GM19372 (cell line): ENCODE data around the gene CUBN.
"Not testable (repeated sequence)": the region's sequence is repeated elsewhere in the genome, so short reads cannot be mapped to it uniquely, and the experiment has no call there.

Experiments
- ATAC-seq: cut with Tn5 transposase; IDR thresholded peaks from one replicate; pipeline ENCODE4 v1.9.1; 2021; ENCODE audit warnings: mild to moderate bottlenecking, low read depth, moderate library complexity; ENCODE audit not compliant: unreplicated experiment

Gene CUBN

DNA sequence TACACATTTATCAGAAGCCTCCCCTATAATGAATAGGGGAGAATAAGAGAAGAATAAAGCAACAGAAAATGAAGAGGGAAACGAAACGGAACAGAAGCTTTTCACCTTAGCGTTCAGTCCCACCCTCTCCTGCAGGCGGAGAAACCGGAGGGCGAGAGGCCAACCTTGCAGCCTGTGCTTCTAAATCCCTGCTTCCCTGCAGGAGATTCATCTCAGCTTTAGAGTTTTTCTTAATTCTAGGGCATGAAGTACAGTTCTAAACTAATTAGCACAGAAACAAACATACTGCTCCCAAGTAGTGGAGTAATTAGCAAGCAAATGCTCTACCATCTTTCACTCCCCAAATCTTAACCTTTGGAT is 107.2 kb downstream of the CUBN start:
- ATAC-seq = no peak

DNA sequence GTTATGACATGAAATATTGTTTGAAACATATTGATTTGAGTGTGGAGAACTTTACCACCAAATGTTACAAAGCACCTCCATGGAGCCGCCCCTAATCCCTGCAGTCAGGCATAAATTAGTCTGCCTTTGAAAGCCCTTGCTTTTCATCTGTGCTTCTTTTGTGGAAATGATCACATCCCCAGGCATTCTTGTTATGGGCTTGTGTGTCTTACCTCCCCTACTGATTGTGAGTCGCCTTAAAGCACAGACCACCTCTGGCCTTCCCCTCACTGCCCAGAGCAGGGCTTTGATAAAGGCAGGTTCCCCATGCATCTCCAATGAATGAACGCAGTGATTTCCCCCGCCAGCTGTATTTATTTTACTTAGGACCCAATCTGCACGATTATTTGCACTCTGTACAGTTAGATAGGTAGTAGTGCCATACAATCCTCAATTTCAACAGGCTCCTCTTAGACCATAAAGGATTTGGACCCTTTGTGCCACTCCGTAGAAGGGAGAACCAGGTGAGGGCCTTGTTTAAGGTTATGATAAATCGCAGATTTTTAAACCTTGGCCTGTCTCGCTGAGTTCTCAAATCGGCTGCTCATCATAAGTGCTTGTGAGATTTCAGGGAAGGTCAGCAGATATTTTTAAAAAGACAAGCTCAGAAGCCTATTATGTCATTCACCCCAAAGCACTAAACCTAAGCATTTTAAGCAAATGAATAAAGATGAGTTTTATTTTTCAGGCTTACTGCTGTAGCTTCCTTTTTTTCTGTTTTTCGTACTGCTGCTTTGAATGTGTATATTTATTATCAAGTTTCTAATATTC is 107.8 kb downstream of the CUBN start:
- ATAC-seq = no peak

DNA sequence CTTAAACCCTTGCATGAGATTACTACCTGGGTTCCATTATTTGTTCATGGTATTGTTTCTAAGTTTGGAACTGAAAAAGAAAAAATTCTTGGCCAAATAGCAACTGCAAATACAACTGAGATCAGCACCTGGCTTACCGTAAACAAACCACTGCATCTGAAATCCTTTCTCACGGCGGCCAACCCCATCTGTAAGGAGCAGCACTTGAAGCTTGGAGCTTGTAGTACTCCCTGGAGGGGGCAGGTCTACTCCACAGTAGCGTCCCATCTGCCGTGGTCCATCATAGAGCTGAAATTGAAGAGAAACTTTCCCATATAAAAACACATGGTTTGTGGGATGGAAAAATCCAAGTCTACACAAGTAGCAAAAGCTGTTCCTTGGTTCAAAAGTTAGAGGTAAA is 109.9 kb downstream of the CUBN start:
- no peak for ATAC-seq

DNA sequence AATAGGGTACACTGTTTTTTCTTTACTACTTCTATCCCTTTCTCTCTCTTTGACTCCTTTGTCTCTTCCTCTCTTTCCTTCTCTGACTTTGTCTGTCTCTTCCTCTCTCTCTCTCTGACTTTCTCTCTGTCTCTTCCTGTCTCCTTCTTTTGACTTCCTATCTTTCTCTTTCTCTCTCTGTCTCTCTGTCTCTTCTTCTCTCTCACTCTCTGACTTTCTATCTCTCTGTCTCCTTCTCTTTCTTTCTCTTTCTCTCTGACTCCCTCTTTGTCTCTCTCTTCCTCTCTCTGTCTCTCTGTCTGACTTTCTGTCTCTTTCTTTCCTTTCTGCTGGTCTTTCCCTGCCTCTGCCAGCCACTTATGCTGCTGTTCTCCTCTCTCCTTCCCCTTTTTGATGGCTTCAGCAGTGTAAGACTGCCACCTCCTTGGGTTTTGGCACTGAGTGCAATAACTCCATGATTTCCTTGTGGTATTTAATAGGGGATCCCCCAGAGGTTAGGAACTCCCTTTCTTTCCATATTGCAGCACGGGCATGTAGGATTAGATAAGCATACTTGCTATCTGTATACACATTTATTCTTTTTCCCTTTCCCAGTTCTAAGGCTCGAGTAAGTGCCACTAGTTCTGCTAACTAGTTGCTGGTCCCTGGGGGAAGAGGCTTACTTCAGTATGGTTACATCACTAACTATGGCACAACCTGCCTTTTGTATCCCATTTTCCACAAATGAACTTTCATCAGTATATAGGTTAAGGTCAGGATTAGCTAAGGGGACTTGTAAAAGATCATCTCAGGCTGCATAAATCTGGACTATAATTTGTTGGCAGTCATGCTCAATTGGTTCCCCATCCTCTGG is 116.3 kb downstream of the CUBN start:
- not testable (repeated sequence) for ATAC-seq

DNA sequence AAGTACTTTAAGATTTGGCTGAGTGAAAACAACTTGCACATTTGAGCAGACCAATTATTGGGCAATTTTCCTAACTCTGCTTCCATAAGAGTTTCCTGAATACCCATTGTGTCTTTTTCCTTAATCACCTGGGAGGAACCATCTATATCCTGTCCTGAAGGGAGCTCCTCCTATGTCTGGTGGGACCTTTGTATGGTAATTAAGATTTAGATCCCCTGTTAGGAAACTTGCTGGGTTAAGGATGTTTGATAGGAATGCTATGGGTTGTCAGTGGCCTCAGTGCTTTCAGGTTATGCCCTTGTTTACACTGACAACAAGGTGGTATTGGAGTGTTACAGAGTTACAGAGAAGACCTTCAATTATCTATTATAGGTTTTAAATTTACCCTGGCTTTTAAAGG is 116.9 kb downstream of the CUBN start:
- ATAC-seq = not testable (repeated sequence)

DNA sequence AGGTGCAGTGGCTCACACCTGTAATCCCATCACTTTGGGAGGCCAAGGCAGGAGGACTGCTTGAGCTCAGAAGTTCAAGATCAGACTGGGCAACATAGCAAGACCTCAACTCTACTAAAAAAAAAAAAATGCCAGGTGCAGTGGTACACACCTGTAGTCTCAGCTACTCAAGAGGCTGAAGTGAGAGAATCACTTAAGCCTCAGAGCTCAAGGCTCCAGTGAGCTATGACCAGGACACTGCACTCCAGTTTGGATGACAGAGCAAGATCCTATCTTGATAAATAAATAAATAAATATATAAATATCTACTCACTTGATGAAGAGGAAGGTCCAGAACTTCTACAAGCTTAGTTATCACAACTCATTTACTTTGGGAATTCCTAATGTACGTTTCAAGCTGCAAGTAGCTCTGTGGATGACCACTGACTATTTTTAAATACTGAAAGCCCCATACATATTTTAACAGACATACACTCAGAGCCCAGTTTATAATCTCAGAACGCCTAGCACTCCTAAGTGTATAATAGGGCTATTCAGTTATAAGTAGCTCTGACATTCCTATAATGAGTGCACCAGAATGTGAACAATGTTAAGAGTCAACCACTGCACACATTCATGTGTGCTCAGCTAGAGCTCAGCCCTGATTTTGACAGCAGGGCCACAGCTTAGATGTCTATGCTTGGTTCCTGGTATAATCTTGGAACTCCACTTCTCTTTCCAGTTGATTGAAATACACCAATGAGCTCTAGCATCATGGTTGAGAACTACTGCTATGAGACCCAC is 119.1 kb downstream of the CUBN start:
- ATAC-seq = no peak

DNA sequence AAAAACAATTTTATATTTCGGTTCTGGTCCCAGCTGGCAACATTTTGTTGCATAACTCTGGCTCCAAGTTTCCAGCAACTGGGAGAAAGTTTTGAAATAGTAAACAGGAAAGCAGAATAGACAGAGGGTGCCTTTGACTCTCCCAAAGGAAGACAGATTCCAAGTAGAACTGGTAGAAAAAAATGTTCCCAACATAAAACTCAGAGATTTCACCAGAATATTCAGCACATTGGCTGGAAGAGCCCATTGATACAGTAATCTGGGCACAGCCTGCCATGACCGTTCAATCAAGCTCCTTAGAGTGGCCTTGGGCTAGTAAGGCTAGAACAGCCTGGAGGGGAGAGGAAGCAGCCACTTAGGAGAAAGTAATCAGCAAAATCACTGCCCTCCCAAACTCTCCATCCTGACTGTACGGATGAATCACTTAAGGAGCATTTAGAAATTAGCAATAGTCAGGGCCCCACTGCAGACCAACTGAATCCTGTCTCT is 120.4 kb downstream of the CUBN start:
- ATAC-seq = no peak

DNA sequence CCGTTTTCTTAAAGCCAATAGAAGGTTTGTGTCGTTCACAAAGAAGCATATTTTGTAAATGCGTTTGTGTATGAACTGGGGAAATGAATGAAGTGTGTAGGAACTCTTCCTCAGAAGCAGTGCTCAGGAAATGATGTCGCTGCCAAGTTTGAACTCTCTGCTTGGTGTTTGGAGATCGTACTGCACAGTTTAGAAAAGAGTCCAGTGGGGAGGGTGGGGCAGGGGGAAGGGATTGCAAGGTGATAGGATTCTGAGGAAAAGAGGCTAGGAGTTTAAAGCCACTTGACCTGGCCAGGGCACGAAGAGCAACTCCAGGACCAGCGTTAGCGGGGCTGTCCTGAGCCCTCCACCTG is 122.2 kb downstream of the CUBN start:
- ATAC-seq = no peak

DNA sequence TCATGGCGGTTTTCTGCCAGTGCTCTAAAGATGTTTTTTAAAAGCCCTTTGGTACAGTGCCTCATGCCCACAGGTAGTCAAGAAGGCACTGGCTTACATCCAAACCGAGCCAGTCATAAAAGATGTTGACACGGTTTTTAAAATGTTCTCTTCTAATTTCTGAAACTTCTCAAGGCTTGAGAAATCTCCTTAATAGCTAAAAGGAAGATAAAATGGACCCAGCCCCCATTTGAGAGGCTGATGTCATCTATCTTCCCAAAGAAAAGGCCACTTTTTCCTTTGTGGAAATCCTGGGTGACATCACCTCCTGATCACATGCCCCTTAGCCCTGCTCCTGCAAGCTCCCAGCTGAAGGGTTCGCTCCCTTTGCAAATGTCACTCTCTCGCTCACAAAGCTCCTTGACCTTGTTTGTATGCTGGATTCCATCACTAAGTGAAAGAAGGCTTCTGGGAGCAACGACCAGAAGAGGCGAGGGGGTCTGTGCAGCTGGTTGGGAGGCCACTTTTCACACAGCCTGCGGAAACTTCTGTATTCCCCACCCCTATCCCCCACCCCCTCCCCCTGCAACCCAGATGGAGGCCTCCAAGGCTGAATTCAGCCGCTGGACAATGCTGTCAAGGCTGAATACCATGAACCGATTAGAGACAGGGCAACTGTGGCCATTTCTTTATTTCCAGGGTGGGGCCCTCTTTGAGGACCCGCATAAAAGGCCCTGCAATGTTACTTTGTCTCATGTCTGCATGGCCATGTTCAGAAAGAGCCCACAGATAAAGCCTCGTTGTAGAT is 122.8 kb downstream of the CUBN start:
- ATAC-seq = no peak

DNA sequence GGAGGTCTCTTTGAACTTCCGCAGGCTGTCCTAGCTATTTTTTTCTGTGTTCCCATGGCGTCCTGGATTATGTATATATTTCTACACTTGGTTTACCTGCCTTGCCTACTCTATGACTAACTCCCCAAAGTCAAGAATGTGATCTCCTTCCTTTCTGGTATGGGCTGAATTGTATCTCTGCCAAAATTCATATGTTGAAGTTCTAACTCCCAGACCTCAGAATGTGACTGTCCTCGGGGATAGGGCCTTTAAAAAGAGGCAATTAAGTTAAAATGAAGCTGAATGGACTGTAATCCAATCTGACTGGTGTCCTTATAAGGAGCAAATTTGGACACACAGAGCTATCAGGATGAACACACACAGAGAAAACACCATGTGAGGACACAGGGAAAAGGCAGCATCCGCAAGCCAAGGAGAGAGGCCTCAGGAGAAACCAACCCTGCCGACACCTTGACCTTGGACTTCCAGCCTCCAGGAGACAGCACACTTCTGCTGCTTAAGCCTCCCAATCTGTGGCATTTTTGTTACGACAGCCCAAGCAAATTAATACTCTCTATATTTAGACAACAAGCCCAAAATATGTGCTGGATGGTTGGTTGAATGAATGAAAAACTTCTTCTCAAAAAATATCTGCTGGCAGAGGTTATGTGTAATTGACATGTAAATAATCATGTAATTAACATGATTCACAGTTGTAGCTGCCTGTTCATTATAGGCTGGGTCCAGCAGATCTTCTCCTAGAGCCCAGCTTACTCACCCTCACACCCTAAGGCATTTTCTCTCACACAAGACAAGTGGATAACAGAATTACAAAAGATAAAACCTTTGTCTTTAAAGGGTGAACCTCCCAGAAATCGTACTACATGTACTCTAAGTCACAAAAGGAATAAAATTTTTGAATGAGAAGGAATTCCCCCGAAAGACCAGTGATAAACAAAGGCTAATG is 123.7 kb downstream of the CUBN start:
- ATAC-seq = no peak

DNA sequence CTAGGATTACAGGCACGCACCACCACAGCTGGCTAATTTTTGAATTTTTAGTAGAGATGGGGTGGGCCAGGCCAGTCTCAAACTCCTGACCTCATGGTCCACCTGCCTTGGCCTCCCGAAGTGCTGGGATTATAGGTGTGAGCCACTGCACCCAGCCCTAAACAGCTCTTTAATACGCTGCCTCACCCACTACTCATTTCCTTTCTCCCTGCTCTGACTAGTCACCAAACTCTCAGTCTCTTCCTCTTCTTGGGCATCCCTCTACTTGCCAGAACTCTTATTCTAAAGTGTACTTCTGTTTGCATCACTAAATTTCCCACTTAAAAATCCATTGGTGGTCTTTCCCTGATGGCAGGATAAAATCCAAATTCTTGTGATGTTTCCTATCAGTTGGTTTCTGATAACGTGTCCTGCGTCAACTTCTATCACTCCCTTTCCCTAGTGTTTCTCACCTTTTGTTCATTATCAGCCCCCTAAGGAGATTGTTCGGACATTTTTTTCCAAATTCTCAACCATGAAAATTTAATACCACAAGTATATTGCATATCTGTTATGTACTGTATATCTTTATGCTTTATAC is 124.7 kb downstream of the CUBN start:
- ATAC-seq = no peak

DNA sequence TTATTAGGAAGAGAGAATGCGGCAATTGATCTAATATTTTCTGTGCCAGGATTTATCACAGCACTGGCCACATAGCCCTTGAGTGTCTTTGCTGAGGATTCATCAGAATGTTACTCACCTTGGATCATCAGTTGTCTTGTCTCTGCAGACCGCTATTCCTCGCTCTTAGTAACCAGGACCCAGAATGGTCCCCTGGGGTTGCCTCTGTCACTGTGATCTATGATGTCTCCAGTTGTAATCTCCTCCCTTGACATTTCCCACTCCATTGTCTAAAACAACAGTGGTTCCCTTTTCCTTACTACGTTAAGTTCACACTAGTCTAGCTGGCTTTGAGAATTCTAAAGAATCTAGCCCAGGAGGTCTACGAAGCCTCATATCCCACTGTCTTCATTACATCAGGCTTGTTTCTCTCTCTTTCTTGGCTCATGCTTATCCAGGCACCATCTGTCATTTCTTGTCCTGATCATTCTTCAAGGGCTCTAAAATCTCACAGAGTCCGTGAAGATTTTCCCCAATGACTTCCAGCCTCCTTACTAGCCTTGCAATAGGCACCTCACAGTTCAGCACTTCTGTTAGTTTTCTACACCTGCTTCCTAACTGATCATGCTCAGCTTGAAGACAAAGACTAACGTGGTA is 125.8 kb downstream of the CUBN start:
- ATAC-seq = no peak

DNA sequence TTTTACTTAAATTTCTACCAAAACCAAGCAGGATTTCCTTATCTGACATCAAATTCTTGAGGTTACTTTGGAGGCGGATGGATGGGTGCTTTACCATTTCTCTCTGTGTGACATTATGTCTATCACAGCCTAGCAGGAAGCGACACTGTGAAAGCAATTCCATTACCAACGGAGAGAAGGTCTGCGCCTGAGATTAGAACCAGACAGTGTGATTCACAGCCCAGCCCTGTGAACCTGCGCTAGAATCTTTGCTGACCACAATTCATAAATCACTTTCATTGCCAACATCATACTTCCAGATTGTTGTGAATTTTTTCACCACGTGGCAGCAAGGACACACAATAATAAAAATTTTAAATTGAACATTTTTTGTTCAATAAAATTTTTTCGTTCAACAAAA is 126.5 kb downstream of the CUBN start:
- no peak for ATAC-seq

DNA sequence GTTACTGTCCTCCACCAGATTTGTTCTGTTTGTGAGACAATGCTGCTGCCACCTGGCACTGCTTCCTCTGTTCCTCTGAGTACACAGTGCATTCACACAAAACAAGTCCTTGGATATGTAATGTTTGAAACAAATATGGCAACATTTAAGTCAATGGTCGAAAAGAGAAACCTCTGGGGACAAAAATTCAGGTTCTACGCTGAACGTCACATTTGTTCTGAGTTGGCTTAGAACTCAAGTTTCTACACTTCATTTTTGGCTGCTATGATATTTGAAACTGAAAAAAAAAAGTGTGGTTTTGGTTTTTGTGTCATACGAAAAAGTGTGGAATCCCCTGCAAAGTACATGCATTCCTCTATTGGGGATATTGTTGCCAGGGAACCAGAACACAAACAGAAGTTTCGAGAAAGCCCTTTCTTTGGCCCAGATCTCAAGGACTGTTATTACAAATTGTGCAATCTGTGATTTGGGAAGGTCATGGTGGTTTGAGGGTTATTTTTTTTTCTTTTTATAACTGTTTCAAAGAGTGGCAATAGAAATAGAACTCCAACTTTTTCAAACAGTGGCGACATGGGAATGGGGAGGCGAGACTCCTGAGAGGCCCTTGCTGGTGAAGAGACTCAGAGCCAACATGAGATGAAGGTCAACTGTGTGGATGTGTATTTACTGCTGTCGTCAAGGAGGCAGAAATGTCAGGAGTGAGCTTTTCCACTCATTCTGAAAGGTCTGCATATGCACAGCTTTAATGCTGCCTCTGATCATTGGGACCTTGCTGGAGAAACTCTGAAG is 127.5 kb downstream of the CUBN start:
- no peak for ATAC-seq

DNA sequence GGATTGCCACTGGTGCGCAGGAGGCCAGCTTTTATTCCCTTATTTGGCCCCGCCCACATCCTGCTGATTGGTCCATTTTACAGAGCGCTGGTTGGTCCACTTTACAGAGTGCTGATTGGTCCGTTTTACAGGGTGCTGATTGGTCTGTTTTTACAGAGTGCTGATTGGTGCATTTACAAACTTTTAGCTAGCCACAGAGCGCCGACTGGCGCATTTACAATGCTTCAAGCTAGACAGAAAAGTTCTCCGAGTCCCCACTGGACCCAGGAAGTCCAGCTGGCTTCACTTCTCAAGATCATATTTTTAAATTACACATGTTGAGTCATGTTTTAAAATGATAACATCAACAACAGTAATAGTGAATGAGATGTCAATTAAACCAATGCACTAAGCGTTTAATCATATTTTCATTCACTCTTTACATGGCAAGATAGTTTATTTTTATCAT is 128.3 kb downstream of the CUBN start:
- no peak for ATAC-seq

DNA sequence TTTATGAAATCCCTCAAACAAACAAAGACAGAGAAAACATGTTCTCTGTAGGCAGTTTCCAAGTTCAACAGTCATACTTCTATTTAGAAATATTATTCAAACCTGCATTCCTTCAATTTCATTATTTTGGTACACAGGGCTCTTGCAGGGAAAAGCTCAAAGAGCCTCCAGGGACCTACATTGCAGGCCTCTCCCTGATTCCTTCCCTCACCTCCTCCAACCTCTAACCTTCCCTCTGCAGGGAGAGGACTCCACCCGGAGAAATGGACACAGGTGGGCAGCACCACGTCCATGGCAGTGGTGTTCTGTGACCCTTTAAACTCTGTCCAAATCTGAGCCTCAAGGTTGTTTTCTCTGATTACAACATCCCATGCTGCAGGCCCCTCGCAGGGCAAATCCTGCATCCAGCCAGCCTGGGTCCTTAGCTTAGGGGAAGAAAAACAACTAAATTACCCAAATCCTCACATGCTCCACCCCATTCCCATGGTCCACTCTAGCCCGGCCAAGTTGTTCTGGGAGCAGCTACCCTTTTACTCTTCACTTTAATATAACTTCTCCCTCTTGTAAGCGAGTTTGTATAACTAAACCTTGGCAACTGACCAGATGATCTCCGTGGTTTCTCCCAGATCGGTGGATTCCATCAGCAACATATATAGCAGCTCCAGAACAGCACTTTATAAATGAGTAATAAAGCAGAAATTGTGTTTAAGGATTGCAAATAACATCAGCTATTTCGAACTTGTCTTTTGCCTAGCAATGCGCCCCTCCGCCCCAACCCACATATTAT is 129.8 kb downstream of the CUBN start:
- no peak for ATAC-seq

DNA sequence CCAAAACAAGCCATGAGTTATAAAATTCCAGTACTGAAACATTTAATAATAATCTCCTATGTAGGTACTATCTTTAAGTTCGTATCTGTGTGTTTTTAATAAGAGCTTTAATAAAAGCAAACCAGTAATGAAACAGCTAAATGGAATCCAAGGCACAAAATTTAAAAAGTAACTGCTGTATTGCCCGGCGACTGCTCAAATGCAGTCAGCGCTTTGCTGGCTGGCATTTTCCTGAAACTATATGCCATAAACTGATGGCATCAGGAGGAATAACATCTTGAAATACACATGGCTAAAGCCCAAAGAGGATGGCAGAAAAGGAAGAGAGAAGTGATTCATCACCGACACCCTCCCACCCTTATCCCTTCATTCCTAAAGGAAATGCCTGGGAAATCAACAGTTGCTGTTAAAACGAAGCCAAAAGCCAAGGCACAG is 133.1 kb downstream of the CUBN start:
- no peak for ATAC-seq
